Hippocampal formation (tissue), 2 donors: Measurements from ENCODE around the gene SPATC1L.

Experiments
- DNase-seq, 2 donors: peaks; one replicate each; lab custom pipeline; 2025; lab: John Stamatoyannopoulos, UW

Gene SPATC1L

GRCh38 chr21:46120301-46121285 lies 63.7 kb downstream of the SPATC1L start:
- DNase-seq = no peak

DNA sequence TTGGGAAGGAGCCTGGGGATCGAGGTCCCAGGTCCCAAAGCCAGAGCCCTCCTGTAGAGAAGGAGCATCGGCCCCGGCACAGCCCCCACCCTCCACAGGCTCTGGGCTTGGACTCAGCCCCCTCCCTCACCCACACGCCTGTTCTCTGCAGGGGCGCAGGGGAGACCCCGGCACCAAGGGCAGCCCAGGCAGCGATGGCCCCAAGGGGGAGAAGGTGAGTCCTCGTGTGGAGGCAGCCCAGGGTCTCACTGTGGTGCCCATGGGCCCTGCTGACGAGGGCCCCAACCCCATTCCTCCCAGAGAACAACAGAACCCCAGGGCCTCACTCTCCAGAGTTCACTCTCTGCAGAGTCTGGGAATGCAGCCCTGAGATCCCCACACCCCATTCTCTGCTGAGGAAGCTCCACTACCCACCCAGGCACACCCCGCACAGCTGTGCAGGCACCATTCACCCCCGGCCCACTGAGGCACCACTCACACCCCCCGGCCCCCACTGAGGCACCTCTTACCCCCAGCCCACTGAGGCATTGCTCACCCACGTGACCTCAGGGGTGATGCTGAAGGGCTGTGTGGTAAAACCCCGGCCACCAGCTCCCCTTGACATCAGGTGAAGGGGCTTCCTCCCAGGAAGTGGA lies 64.5 kb downstream of the SPATC1L start:
- DNase-seq = no peak

GRCh38 chr21:46119144-46119636 lies 65.1 kb downstream of the SPATC1L start:
- no peak for DNase-seq

DNA sequence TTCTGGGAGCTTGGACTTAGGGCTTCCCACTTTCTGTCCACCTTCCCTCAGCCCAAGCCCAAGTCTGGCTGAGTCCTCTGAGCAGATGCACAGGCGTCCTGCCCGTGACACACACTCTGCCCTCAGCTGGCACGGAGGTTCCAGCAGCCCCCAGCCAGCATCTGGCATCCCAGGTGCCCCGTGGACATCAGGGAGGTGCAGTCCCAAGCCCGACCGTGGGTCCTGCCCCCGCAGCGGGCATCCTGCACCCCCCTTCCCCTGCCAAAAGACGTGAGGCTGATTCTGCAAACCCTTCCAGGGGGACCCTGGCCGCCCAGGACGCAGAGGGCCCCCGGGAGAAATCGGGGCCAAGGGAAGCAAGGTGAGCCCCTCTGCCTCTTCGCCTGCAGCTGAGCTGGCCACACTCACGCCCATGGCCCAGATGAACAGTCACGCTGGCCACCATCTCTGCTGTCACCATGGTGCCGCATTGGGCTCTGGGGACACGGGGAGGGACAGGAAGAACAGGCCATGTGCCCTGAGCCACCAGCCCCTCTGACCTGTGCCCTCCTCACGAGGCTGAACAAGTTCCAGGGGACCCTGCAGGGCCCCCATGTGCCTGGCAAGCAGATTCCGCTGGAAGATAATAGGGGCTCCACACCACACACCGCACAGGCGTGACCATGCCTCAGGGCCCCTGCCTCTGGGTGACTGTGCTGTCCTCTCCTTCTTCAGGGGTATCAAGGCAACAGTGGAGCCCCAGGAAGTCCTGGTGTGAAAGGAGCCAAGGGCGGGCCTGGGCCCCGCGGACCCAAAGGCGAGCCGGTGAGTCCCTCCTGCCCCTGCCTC lies 65.7 kb downstream of the SPATC1L start:
- DNase-seq = no peak

DNA sequence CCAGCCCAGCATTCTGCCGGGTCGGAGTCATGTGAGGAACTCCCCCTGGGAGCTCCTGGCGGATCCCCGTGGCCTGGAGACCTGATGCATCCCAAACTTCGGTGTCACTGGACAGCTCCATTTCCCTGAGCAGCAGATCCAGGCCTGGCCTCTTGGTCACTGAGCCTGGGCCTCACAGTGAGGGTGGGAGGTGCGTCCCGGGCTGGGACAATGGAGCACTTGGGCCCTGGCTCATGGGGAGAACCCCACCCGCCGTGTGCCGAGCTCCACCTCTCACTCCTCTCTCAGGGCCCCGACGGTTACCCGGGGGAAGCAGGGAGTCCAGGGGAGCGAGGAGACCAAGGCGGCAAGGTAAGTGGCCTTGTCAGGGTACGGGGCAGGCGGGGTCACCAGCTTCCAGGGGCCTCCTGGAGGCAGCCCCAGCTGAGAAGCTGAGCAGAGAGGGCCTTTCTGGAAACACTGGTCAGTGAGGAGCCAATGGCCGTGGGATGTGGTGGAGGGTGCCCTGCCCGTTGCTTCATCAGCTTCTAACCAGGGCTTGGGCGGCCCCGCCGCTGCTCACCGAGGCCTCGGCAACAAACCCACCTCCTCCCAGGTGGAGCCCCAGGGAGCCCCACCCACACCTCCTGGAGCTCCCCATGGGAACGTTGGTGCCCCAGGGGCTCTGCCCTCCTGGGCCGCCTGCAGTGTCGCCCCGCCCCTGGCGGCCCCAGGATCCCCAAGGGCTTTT lies 66.5 kb downstream of the SPATC1L start:
- no peak for DNase-seq

DNA sequence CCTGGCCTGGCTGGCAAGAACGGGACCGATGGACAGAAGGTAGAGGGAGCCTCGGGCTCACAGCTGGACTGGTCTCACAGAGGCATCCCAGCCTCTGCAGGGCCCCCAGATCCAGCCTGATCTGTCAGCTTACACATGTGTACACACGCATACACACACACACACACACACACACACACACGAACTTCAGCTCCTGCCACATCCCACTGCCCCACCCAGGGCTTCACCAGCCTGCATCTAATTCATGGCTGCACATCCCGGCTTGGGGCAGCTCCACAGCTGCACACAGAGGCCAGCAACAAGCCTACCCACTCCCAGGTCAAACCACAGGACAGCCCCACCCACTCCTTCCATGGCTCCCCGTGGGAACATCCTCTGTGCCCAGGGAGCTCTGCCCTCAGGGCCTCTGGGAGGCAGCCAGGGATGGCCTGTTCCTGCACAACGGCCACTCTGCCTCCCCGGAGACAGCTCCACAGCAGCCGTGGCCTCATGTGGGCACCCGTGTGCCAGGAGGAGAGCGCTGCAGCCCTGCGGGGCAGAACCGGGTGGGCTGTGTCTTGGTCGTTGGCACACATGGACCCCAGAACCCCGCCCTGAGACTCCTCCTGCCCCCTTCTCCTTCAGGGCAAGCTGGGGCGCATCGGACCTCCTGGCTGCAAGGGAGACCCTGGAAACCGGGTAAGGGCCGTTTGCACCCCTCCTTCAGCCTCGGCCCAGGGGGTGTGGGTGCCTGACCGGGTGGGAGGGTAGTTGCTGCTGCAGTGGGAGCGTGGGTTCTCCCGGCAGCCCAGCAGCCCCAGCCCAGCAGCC lies 67.3 kb downstream of the SPATC1L start:
- no peak for DNase-seq

DNA sequence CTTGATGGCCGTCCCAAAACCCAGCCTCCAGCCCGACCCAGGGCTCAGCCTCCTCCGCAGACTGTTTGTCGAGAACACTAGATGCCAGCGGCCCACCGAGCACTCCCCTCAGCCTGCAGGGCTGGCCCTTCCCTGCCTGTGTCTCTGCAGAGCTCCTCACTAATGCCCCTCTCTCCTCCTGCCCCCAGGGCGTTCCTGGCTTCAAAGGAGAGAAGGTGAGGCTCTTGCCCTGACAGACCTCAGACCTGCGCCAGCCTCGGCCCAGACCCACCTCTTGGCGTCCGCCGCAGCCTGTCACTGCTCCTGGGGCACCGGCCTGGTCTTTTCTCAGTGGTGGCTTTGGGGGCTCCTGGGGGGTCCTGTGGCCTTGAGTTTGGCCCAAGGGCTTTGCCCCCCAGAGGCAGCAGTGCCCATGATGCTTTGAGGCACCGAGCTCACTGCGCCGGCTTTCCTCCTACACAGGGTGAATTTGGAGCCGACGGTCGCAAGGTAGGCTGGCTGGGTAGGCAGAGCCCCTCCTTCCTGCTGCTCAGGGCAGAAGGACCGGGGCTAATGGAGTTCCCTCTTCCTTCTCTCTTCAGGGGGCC lies 68.0 kb downstream of the SPATC1L start:
- no peak for DNase-seq

- no peak for DNase-seq
Observed at GRCh38 chr21:46115441-46116188, 68.6 kb downstream of the SPATC1L start.

DNA sequence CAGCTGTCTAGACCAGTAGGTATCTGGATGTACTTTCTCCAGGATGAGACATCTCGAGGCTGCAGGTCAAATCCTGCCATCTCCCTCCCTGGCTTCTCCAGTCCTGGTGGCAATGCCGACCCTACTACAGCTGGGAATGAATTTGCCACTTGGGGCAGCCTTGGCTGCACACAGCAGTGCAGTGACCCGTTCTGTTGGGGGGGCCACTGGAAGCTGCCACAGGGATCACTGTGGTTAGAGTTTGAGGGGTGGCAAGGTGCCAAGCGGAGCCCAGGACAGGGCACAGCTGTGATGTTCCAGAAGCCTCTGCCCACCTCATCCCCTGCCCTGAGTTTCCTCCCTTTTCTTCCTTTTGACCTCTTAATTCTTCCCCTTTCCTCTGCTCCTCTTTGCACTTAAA lies 69.3 kb downstream of the SPATC1L start:
- DNase-seq = no peak

GRCh38 chr21:46113497-46114176 lies 70.6 kb downstream of the SPATC1L start:
- no peak for DNase-seq

DNA sequence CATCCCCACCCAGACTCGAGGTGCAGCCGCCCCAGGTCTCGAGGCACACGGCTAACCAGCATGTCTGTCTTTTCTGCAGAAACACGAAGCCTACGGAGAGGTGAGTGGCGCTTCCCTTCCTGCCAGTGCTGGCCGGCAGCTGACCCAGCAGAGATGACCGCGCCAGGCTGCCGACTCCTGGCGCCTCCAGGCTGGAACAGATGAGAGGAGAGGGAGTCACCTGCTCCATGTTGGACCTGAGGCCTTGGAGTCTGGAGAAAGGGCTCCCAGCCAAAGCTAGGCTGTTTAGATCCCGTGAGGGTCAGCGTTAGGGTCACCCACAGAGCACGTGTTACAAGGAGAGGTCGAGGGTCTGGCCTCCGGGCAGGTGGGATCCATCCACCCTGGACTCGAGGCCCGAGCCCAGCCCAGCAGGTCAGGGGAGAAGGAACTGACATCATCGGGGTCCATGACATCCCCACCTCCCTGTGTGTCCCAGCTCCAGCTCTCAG lies 71.5 kb downstream of the SPATC1L start:
- DNase-seq = no peak

DNA sequence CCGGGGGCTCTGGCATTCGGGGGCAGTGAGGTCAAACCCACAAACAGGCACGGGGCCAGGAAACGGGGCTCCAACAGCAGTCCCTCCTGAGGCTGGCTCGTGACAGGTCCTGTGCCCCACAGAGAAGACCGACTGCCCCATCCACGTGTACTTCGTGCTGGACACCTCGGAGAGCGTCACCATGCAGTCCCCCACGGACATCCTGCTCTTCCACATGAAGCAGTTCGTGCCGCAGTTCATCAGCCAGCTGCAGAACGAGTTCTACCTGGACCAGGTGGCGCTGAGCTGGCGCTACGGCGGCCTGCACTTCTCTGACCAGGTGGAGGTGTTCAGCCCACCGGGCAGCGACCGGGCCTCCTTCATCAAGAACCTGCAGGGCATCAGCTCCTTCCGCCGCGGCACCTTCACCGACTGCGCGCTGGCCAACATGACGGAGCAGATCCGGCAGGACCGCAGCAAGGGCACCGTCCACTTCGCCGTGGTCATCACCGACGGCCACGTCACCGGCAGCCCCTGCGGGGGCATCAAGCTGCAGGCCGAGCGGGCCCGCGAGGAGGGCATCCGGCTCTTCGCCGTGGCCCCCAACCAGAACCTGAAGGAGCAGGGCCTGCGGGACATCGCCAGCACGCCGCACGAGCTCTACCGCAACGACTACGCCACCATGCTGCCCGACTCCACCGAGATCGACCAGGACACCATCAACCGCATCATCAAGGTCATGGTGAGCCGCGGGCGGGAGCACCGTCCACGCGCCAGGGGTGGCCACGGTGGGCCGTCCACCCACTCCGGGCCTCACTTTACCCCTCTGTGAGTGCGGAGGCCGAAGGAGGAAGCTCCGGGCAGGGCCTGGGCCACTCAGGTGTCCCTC lies 72.2 kb downstream of the SPATC1L start:
- DNase-seq = no peak

GRCh38 chr21:46111193-46111571 lies 73.1 kb downstream of the SPATC1L start:
- no peak for DNase-seq
